GM12878 (cell line): ENCODE results near the gene OR8B2. TPM values are rescaled to one million over a fixed set of nuclear protein-coding genes. Genes with fewer than 3 reads are reported as not detected.

Experiments used
- ATAC-seq: fragments of 200-7000 bp; cut with Tn5 transposase; 3 replicates; pipeline ENCODE4 v1.9.1; 2020; ENCODE audit warnings: mild to moderate bottlenecking, moderate library complexity
- BruUV-seq: library from RNA; stranded (reverse); fragments of 400-500 nt; replicated peaks from 2 replicates; lab custom pipeline; 2021; lab: Mats Ljungman, UMichigan
- CTCF ChIA-PET: fragments of 300-600 bp; sonication (Branson Sonifier 250); formaldehyde crosslinking; extraction: SDS; loops from one replicate; lab custom pipeline; 2021; ENCODE audit warnings: inconsistent platforms; lab: Yijun Ruan, JAX
- POLR2A ChIA-PET: fragments of 350-600 bp; formaldehyde crosslinking; extraction: SDS; loops from one replicate; lab custom pipeline; 2021; ENCODE audit warnings: inconsistent platforms; lab: Charles Lee
- RAD21 ChIA-PET: fragments of 300-600 bp; sonication (Branson Sonifier 250); formaldehyde crosslinking; loops from one replicate; lab custom pipeline; 2023; ENCODE audit warnings: antibody characterized with exemption; ENCODE audit not compliant: unreplicated experiment; lab: Charles Lee
- SMC1A ChIA-PET: fragments of 300-600 bp; sonication (Branson Sonifier 250); formaldehyde crosslinking; loops from one replicate; lab custom pipeline; 2023; ENCODE audit not compliant: unreplicated experiment, uncharacterized antibody; lab: Charles Lee
- DNase-seq: peaks from one replicate; pipeline ENCODE4 v3.0.0-alpha.2; 2011; ENCODE audit warnings: low read depth, low spot score
- FAIRE-seq: peaks from 3 replicates; lab custom pipeline; 2011; peaks lifted over from hg19 to GRCh38; lab: Jason Lieb, UNC
- H2AFZ ChIP-seq: 2 replicates; pipeline ENCODE4 v1.6.0; 2011; ENCODE audit warnings: low read depth, low read length, control low read depth; ENCODE audit not compliant: control insufficient read depth
- H3K27ac ChIP-seq: 2 replicates; pipeline ENCODE4 v1.5.1; 2011; ENCODE audit warnings: control low read depth; ENCODE audit not compliant: control insufficient read depth, insufficient read depth
- H3K27me3 ChIP-seq, 2 experiments: replicated peaks in 1 of 2; 2 replicates each; pipeline versions ENCODE4 v1.6.0 to v1.6.1; 2011; ENCODE audit warnings: low read length in 1 of 2; ENCODE audit not compliant: control insufficient read depth in 2 of 2, insufficient read depth in 2 of 2
- H3K36me3 ChIP-seq, 2 experiments: 2 replicates each; pipeline ENCODE4 v1.5.1; 2011; ENCODE audit warnings: low read length in 1 of 2; ENCODE audit not compliant: control insufficient read depth in 2 of 2, insufficient read depth in 2 of 2
- H3K4me1 ChIP-seq: 2 replicates; pipeline ENCODE4 v1.6.1; 2011; ENCODE audit warnings: mild to moderate bottlenecking, low read length, moderate library complexity, mixed read lengths; ENCODE audit not compliant: control insufficient read depth, insufficient read depth
- H3K4me2 ChIP-seq: 2 replicates; pipeline ENCODE4 v1.6.0; 2011; ENCODE audit warnings: control low read depth; ENCODE audit not compliant: control insufficient read depth, insufficient read depth
- H3K4me3 ChIP-seq: fragments of 200-600 bp; sonication (generic); 2 replicates; pipeline ENCODE4 v1.5.1; 2016
- H3K79me2 ChIP-seq: 2 replicates; pipeline ENCODE4 v1.6.0; 2011; ENCODE audit warnings: low read length; ENCODE audit not compliant: control insufficient read depth, insufficient read depth
- H3K9ac ChIP-seq: 2 replicates; pipeline ENCODE4 v1.8.0; 2011; ENCODE audit warnings: low read length, control low read depth, mixed read lengths; ENCODE audit not compliant: control insufficient read depth, insufficient read depth
- H3K9me3 ChIP-seq: replicated peaks from 3 replicates; pipeline ENCODE4 v1.5.1; 2011; ENCODE audit warnings: mild to moderate bottlenecking, low read length; ENCODE audit not compliant: control insufficient read depth, insufficient read depth
- H4K20me1 ChIP-seq: 2 replicates; pipeline ENCODE4 v1.6.0; 2011; ENCODE audit not compliant: control insufficient read depth, insufficient read depth
- DPF2 ChIP-seq: fragments of 450-650 bp; IDR thresholded peaks from 2 replicates; pipeline ENCODE4 v1.6.1; 2017; ENCODE audit warnings: mild to moderate bottlenecking
- FOXK2 ChIP-seq: fragments of 450-650 bp; IDR thresholded peaks from 2 replicates; pipeline ENCODE4 v1.6.1; 2017; ENCODE audit warnings: mild to moderate bottlenecking, moderate library complexity
- FOXM1 ChIP-seq: IDR thresholded peaks from 2 replicates; pipeline ENCODE4 v1.6.1; 2012; ENCODE audit warnings: low read depth, mild to moderate bottlenecking, inconsistent platforms, low read length, moderate library complexity
- HDGF ChIP-seq: fragments of 450-650 bp; IDR thresholded peaks from 2 replicates; pipeline ENCODE4 v1.6.1; 2016; ENCODE audit warnings: antibody characterized with exemption
- MEF2B ChIP-seq: fragments of 450-650 bp; IDR thresholded peaks from 2 replicates; pipeline ENCODE4 v1.6.1; 2018; ENCODE audit warnings: mild to moderate bottlenecking, moderate library complexity; ENCODE audit not compliant: partially characterized antibody, poor library complexity, severe bottlenecking
- MTA3 ChIP-seq: IDR thresholded peaks from 2 replicates; pipeline ENCODE4 v1.6.1; 2012; ENCODE audit warnings: low read length, inconsistent platforms, borderline replicate concordance
- NFYA ChIP-seq: IDR thresholded peaks from 2 replicates; pipeline ENCODE4 v1.6.1; 2011; ENCODE audit warnings: low read depth, mild to moderate bottlenecking, low read length, improper control_type of control experiment, borderline replicate concordance
- RBBP5 ChIP-seq: fragments of 200-600 bp; sonication (generic); conservative IDR thresholded peaks from 2 replicates; pipeline ENCODE4 v1.6.1; 2016
- RCOR1 ChIP-seq: conservative IDR thresholded peaks from 2 replicates; pipeline ENCODE4 v1.6.1; 2012; ENCODE audit warnings: low read depth, low read length, improper control_type of control experiment
- SUPT20H ChIP-seq: IDR thresholded peaks from 2 replicates; pipeline ENCODE4 v1.6.1; 2011; ENCODE audit warnings: low read depth, mild to moderate bottlenecking, low read length, moderate library complexity, borderline replicate concordance; ENCODE audit not compliant: control insufficient read depth
- TCF3 ChIP-seq: IDR thresholded peaks from 2 replicates; pipeline ENCODE4 v1.6.1; 2012; ENCODE audit warnings: low read depth, mild to moderate bottlenecking, low read length, borderline replicate concordance; ENCODE audit not compliant: insufficient read depth
- ZZZ3 ChIP-seq: IDR thresholded peaks from 2 replicates; pipeline ENCODE4 v1.6.1; 2011; ENCODE audit warnings: low read depth; ENCODE audit not compliant: control insufficient read depth, insufficient read length
- WGBS: methylation state at CpG from one replicate; pipeline ENCODE4 v1.1.6; 2016; ENCODE audit warnings: low lambda C conversion rate; ENCODE audit not compliant: insufficient replicate concordance, insufficient coverage; ENCODE audit errors: missing lambda C conversion rate; 5-methylcytosine and 5-hydroxymethylcytosine counted together
- in situ Hi-C: fragments of 300-500 bp; cut with MboI; formaldehyde crosslinking; loops from 9 replicates; pipeline ENCODE4 v1.14.3; 2018; ENCODE audit warnings: mixed read lengths
- intact Hi-C: fragments of 100-400 bp; cut with micrococcal nuclease; formaldehyde crosslinking; loops from one replicate; pipeline ENCODE4 v1.14.2; 2022; ENCODE audit not compliant: unreplicated experiment
- polyA plus RNA-seq, 11 experiments: library from polyadenylated mRNA; depleted of rRNA in 4 of 11; unstranded in 6 of 11; stranded (reverse) in 5 of 11; fragments of >200 nt; fragmentation: Nextera tagmentation in 4 of 11; fragmentation: Illumina TruSeq in 1 of 11; extraction: Ambion mirVana in 4 of 11; extraction: Trizol in 1 of 11; gene quantifications; 1 replicate in 1 of 11; 2 replicates in 10 of 11; pipeline versions ENCODE4 v1.2.1 to v1.2.3, GENCODE V29; 2011 to 2016; ENCODE audit warnings: inconsistent platforms in 2 of 11, missing spikeins in 2 of 11, low read depth in 1 of 11
- total RNA-seq, 4 experiments: library from RNA; depleted of rRNA in 3 of 4; stranded (reverse); fragments of >200 nt in 3 of 4; fragmentation: Illumina TruSeq in 1 of 4; extraction: Trizol in 1 of 4; gene quantifications; 2 replicates each; pipeline versions ENCODE4 v1.2.1 to v1.2.3, GENCODE V29; 2013 to 2021
- TF ChIP-seq, protein P1 (sequence below): fragments of 450-650 bp; IDR thresholded peaks from 2 replicates; pipeline ENCODE4 v1.6.1; 2017; ENCODE audit warnings: mild to moderate bottlenecking, moderate library complexity
- TF ChIP-seq, protein P2 (sequence below): fragments of 450-650 bp; IDR thresholded peaks from 2 replicates; pipeline ENCODE4 v1.6.1; 2017; ENCODE audit warnings: antibody characterized with exemption, mild to moderate bottlenecking, moderate library complexity
- TF ChIP-seq, protein P3 (sequence below): fragments of 150-350 bp; IDR thresholded peaks from 2 replicates; pipeline ENCODE4 v1.6.1; 2016; ENCODE audit warnings: low read depth, low read length

Gene OR8B2
- total and polyA plus RNA-seq, 10 of the 15 experiments (the other 5 are each of a cell fraction or from before 2014, with no cell fraction given): not detected

DNA sequence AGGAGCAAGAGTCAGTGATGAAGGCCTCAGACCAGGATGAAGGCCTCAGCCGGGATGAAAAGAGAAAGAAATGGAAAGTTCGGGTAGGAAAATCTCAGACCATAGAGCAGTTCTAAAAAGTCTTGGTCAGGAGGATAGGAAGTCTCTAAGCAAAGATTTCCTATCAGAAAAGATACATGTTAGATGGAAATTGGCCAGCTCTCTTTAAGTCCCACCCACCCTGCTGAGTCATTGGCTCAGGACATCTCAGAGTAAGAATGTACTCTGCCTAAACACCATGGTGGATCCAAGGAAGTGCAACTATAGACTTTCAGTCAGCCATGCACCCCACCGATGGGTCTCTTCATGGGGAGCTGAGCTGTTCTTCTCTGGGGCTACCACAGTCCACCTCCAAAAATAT, 10.1 kb upstream of the OR8B2 start:
- CTCF ChIA-PET: interaction anchor here (0.7 kb wide), 1 partner anchor 778 kb away, joined by 3 read pairs; no protein-coding TSS in a partner anchor
- H3K9ac ChIP-seq: no peak overlapping the region
- intact Hi-C loops (no loop called here), in situ Hi-C loops (no loop called here)
- FAIRE-seq: no peak
- H3K79me2 ChIP-seq: no peaks in the 10 kb centered on the region
- RAD21 ChIA-PET: no interaction called here
- H3K4me1 ChIP-seq: no peaks in the 10 kb centered on the region
- no peak overlapping the region for H3K27ac ChIP-seq
- WGBS: 45% methylated on average over 3 of the region's 3 CpGs
- no peak overlapping the region for H3K4me3 ChIP-seq
- H2AFZ ChIP-seq: no peak overlapping the region
- no peaks in the 10 kb centered on the region for H3K36me3 ChIP-seq
- no peak for DNase-seq
- SMC1A ChIA-PET: interaction anchor here (0.6 kb wide), 1 partner anchor 22 kb away, joined by 3 read pairs; no protein-coding TSS in a partner anchor
- POLR2A ChIA-PET: no interaction called here
- H3K27me3 ChIP-seq: no peaks in the 10 kb centered on the region
- no peaks in the 10 kb centered on the region for H3K9me3 ChIP-seq
- no peak overlapping the region for H3K4me2 ChIP-seq
- no TSS peak for BruUV-seq
- H4K20me1 ChIP-seq: no peaks in the 10 kb centered on the region
- no peak for ATAC-seq
- no peak for TF ChIP-seq FOXM1
- no peak for TF ChIP-seq FOXK2
- TF ChIP-seq MTA3: no peak
- no peak for TF ChIP-seq NFYA
- TF ChIP-seq RCOR1: no peak
- no peak for TF ChIP-seq RBBP5
- TF ChIP-seq MEF2B: no peak
- TF ChIP-seq, protein P1, sequence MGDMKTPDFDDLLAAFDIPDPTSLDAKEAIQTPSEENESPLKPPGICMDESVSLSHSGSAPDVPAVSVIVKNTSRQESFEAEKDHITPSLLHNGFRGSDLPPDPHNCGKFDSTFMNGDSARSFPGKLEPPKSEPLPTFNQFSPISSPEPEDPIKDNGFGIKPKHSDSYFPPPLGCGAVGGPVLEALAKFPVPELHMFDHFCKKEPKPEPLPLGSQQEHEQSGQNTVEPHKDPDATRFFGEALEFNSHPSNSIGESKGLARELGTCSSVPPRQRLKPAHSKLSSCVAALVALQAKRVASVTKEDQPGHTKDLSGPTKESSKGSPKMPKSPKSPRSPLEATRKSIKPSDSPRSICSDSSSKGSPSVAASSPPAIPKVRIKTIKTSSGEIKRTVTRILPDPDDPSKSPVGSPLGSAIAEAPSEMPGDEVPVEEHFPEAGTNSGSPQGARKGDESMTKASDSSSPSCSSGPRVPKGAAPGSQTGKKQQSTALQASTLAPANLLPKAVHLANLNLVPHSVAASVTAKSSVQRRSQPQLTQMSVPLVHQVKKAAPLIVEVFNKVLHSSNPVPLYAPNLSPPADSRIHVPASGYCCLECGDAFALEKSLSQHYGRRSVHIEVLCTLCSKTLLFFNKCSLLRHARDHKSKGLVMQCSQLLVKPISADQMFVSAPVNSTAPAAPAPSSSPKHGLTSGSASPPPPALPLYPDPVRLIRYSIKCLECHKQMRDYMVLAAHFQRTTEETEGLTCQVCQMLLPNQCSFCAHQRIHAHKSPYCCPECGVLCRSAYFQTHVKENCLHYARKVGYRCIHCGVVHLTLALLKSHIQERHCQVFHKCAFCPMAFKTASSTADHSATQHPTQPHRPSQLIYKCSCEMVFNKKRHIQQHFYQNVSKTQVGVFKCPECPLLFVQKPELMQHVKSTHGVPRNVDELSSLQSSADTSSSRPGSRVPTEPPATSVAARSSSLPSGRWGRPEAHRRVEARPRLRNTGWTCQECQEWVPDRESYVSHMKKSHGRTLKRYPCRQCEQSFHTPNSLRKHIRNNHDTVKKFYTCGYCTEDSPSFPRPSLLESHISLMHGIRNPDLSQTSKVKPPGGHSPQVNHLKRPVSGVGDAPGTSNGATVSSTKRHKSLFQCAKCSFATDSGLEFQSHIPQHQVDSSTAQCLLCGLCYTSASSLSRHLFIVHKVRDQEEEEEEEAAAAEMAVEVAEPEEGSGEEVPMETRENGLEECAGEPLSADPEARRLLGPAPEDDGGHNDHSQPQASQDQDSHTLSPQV: no peak
- TF ChIP-seq ZZZ3: no peak
- no peak for TF ChIP-seq HDGF
- TF ChIP-seq TCF3: no peak
- TF ChIP-seq DPF2: no peak
- TF ChIP-seq, protein P2, sequence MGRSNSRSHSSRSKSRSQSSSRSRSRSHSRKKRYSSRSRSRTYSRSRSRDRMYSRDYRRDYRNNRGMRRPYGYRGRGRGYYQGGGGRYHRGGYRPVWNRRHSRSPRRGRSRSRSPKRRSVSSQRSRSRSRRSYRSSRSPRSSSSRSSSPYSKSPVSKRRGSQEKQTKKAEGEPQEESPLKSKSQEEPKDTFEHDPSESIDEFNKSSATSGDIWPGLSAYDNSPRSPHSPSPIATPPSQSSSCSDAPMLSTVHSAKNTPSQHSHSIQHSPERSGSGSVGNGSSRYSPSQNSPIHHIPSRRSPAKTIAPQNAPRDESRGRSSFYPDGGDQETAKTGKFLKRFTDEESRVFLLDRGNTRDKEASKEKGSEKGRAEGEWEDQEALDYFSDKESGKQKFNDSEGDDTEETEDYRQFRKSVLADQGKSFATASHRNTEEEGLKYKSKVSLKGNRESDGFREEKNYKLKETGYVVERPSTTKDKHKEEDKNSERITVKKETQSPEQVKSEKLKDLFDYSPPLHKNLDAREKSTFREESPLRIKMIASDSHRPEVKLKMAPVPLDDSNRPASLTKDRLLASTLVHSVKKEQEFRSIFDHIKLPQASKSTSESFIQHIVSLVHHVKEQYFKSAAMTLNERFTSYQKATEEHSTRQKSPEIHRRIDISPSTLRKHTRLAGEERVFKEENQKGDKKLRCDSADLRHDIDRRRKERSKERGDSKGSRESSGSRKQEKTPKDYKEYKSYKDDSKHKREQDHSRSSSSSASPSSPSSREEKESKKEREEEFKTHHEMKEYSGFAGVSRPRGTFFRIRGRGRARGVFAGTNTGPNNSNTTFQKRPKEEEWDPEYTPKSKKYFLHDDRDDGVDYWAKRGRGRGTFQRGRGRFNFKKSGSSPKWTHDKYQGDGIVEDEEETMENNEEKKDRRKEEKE: no peak
- TF ChIP-seq, protein P3, sequence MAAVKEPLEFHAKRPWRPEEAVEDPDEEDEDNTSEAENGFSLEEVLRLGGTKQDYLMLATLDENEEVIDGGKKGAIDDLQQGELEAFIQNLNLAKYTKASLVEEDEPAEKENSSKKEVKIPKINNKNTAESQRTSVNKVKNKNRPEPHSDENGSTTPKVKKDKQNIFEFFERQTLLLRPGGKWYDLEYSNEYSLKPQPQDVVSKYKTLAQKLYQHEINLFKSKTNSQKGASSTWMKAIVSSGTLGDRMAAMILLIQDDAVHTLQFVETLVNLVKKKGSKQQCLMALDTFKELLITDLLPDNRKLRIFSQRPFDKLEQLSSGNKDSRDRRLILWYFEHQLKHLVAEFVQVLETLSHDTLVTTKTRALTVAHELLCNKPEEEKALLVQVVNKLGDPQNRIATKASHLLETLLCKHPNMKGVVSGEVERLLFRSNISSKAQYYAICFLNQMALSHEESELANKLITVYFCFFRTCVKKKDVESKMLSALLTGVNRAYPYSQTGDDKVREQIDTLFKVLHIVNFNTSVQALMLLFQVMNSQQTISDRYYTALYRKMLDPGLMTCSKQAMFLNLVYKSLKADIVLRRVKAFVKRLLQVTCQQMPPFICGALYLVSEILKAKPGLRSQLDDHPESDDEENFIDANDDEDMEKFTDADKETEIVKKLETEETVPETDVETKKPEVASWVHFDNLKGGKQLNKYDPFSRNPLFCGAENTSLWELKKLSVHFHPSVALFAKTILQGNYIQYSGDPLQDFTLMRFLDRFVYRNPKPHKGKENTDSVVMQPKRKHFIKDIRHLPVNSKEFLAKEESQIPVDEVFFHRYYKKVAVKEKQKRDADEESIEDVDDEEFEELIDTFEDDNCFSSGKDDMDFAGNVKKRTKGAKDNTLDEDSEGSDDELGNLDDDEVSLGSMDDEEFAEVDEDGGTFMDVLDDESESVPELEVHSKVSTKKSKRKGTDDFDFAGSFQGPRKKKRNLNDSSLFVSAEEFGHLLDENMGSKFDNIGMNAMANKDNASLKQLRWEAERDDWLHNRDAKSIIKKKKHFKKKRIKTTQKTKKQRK: no peak
- no peak for TF ChIP-seq SUPT20H
